Measurements from ENCODE around the gene GTF2F2.

DNA sequence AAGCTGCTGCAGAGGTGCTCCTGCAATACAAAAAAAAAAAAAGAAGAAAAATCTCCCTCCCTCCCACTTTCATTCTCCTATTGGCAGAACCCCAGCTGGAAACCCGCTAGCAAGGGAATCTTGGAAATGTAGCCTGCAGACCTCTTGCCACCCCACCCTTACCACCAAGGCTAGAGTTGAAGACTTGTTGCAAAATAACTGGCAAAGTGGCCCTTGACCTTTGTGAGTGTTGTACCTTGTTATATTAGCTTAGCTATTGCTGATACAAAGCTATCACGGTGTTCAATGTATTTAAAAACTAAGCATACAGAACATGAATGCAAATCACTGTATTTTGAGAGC is 138.0 kb downstream of the GTF2F2 start:
- TF ChIP-seq, protein P1, sequence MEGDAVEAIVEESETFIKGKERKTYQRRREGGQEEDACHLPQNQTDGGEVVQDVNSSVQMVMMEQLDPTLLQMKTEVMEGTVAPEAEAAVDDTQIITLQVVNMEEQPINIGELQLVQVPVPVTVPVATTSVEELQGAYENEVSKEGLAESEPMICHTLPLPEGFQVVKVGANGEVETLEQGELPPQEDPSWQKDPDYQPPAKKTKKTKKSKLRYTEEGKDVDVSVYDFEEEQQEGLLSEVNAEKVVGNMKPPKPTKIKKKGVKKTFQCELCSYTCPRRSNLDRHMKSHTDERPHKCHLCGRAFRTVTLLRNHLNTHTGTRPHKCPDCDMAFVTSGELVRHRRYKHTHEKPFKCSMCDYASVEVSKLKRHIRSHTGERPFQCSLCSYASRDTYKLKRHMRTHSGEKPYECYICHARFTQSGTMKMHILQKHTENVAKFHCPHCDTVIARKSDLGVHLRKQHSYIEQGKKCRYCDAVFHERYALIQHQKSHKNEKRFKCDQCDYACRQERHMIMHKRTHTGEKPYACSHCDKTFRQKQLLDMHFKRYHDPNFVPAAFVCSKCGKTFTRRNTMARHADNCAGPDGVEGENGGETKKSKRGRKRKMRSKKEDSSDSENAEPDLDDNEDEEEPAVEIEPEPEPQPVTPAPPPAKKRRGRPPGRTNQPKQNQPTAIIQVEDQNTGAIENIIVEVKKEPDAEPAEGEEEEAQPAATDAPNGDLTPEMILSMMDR (IDR thresholded peaks at IDR 0.05), result no peak
- no peak for TF ChIP-seq POLR2AphosphoS5 (IDR thresholded peaks at IDR 0.05)
- no peak for TF ChIP-seq EP300 (IDR thresholded peaks at IDR 0.05)

Data from stomach (tissue), 4 donors.